H9 (cell line): ENCODE measurements around the gene HTR2A. TPM values are rescaled to one million over a fixed set of nuclear protein-coding genes. Genes with fewer than 3 reads are reported as not detected.
A peak's percentile ranks its signal among the peaks of the same experiment; 100 is the strongest.

Source experiments
- DNase-seq: peaks from one replicate; pipeline ENCODE4 v3.0.0-alpha.2; 2017
- H2AFZ ChIP-seq: one replicate; pipeline ENCODE4 v1.6.1; 2013; ENCODE audit warnings: mild to moderate bottlenecking, low read length, control low read depth, moderate library complexity
- H2AK5ac ChIP-seq: 2 replicates; pipeline ENCODE4 v1.6.1; 2013; ENCODE audit warnings: low read length, control low read depth, mixed read lengths; ENCODE audit not compliant: insufficient read length
- H2BK120ac ChIP-seq: one replicate; pipeline ENCODE4 v1.6.1; 2013; ENCODE audit warnings: low read depth, mild to moderate bottlenecking, low read length, control low read depth, inconsistent platforms; ENCODE audit not compliant: poor library complexity, severe bottlenecking
- H2BK12ac ChIP-seq: 2 replicates; pipeline ENCODE4 v1.6.1; 2013; ENCODE audit warnings: low read length, control low read depth, mixed read lengths, low read depth; ENCODE audit not compliant: insufficient read length
- H2BK15ac ChIP-seq: 2 replicates; pipeline ENCODE4 v1.6.1; 2013; ENCODE audit warnings: low read depth, low read length, control low read depth
- H2BK20ac ChIP-seq: one replicate; pipeline ENCODE4 v1.6.1; 2013; ENCODE audit warnings: low read depth, mild to moderate bottlenecking, low read length, control low read depth, inconsistent platforms; ENCODE audit not compliant: poor library complexity, severe bottlenecking
- H2BK5ac ChIP-seq: 2 replicates; pipeline ENCODE4 v1.6.1; 2013; ENCODE audit warnings: low read length, control low read depth, mixed read lengths; ENCODE audit not compliant: insufficient read length
- H3K14ac ChIP-seq: 2 replicates; pipeline ENCODE4 v1.6.1; 2013; ENCODE audit warnings: low read length, control low read depth; ENCODE audit not compliant: insufficient read depth
- H3K18ac ChIP-seq: 2 replicates; pipeline ENCODE4 v1.6.1; 2013; ENCODE audit warnings: low read depth, mild to moderate bottlenecking, mixed read lengths, low read length, control low read depth; ENCODE audit not compliant: insufficient read length
- H3K23ac ChIP-seq: 2 replicates; pipeline ENCODE4 v1.6.1; 2013; ENCODE audit warnings: low read length, control low read depth, mixed read lengths, low read depth; ENCODE audit not compliant: insufficient read length
- H3K23me2 ChIP-seq: 2 replicates; pipeline ENCODE4 v1.6.1; 2013; ENCODE audit warnings: low read depth, mild to moderate bottlenecking, mixed read lengths, low read length, control low read depth; ENCODE audit not compliant: insufficient read length, poor library complexity, severe bottlenecking
- H3K27ac ChIP-seq: 2 replicates; pipeline ENCODE4 v1.5.1; 2013; ENCODE audit warnings: low read length, control low read depth, mixed read lengths, low read depth; ENCODE audit not compliant: insufficient read length
- H3K27me3 ChIP-seq: 2 replicates; pipeline ENCODE4 v1.6.1; 2013; ENCODE audit warnings: low read length, control low read depth, inconsistent platforms; ENCODE audit not compliant: insufficient read depth
- H3K4ac ChIP-seq: 2 replicates; pipeline ENCODE4 v1.6.1; 2013; ENCODE audit warnings: low read depth, mild to moderate bottlenecking, control low read depth, inconsistent platforms, low read length, moderate library complexity
- H3K4me1 ChIP-seq: 2 replicates; pipeline ENCODE4 v1.6.1; 2013; ENCODE audit warnings: low read length, control low read depth, inconsistent platforms; ENCODE audit not compliant: insufficient read depth
- H3K4me2 ChIP-seq: 2 replicates; pipeline ENCODE4 v1.6.1; 2013; ENCODE audit warnings: low read length, control low read depth, mixed read lengths; ENCODE audit not compliant: insufficient read length, insufficient read depth
- H3K56ac ChIP-seq: 2 replicates; pipeline ENCODE4 v1.6.1; 2013; ENCODE audit warnings: low read depth, mild to moderate bottlenecking, mixed read lengths, low read length, control low read depth; ENCODE audit not compliant: insufficient read length
- H3K79me1 ChIP-seq: 2 replicates; pipeline ENCODE4 v1.6.1; 2013; ENCODE audit warnings: low read depth, mild to moderate bottlenecking, moderate library complexity, low read length, control low read depth, inconsistent platforms; ENCODE audit not compliant: insufficient read depth, poor library complexity, severe bottlenecking
- H3K79me2 ChIP-seq: 2 replicates; pipeline ENCODE4 v1.6.1; 2013; ENCODE audit warnings: low read length, control low read depth, inconsistent platforms; ENCODE audit not compliant: insufficient read depth
- H3K9ac ChIP-seq: 2 replicates; pipeline ENCODE4 v1.6.1; 2013; ENCODE audit warnings: low read length, control low read depth, mixed read lengths; ENCODE audit not compliant: insufficient read length; ENCODE audit errors: extremely low read depth
- H3K9me3 ChIP-seq: one replicate; pipeline ENCODE4 v1.6.1; 2013; ENCODE audit warnings: low read depth, low read length, inconsistent platforms; ENCODE audit not compliant: control insufficient read depth
- H3T11ph ChIP-seq: one replicate; pipeline ENCODE4 v1.6.1; 2013; ENCODE audit warnings: mild to moderate bottlenecking, low read length, control low read depth, inconsistent platforms
- H4K20me1 ChIP-seq: one replicate; pipeline ENCODE4 v1.6.1; 2013; ENCODE audit not compliant: control insufficient read depth, insufficient read length, insufficient read depth
- H4K5ac ChIP-seq: 2 replicates; pipeline ENCODE4 v1.6.1; 2013; ENCODE audit warnings: low read depth, mild to moderate bottlenecking, mixed read lengths, low read length, control low read depth; ENCODE audit not compliant: insufficient read length
- H4K8ac ChIP-seq: replicated peaks from 2 replicates; pipeline ENCODE4 v1.6.1; 2013; ENCODE audit warnings: low read length, control low read depth, mixed read lengths, low read depth; ENCODE audit not compliant: insufficient read length
- H4K91ac ChIP-seq: 2 replicates; pipeline ENCODE4 v1.6.1; 2013; ENCODE audit warnings: low read depth, mild to moderate bottlenecking, moderate library complexity, mixed read lengths, low read length, control low read depth; ENCODE audit not compliant: insufficient read length
- H3K27ac Mint-ChIP-seq, 3 experiments: 2 replicates in 2 of 3; 3 replicates in 1 of 3; pipeline ENCODE4 v1.8.0; 2020 to 2021; ENCODE audit warnings: mixed read lengths in 3 of 3, mild to moderate bottlenecking in 1 of 3, moderate library complexity in 1 of 3
- H3K27me3 Mint-ChIP-seq: 2 replicates; pipeline ENCODE4 v1.8.0; 2021; ENCODE audit warnings: low read depth, mild to moderate bottlenecking, moderate library complexity, mixed read lengths
- H3K36me3 Mint-ChIP-seq, 3 experiments: 2 replicates in 2 of 3; 3 replicates in 1 of 3; pipeline ENCODE4 v1.8.0; 2020 to 2021; ENCODE audit warnings: low read depth in 3 of 3, mixed read lengths in 3 of 3; ENCODE audit not compliant: insufficient read depth in 1 of 3
- H3K4me1 Mint-ChIP-seq, 2 experiments: 2 replicates each; pipeline ENCODE4 v1.8.0; 2020; ENCODE audit warnings: mixed read lengths in 2 of 2
- H3K4me3 Mint-ChIP-seq, 2 experiments: 2 replicates in 1 of 2; 3 replicates in 1 of 2; pipeline ENCODE4 v1.8.0; 2020 to 2021; ENCODE audit warnings: mild to moderate bottlenecking in 2 of 2, mixed read lengths in 2 of 2, moderate library complexity in 1 of 2
- H3K9me3 Mint-ChIP-seq, 2 experiments: 2 replicates in 1 of 2; 3 replicates in 1 of 2; pipeline ENCODE4 v1.8.0; 2020; ENCODE audit warnings: mild to moderate bottlenecking in 2 of 2, mixed read lengths in 2 of 2, moderate library complexity in 1 of 2
- CTCF ChIP-seq: fragments of 200-600 bp; sonication (generic); conservative IDR thresholded peaks from 3 replicates; pipeline ENCODE4 v1.8.0; 2021; ENCODE audit warnings: antibody characterized with exemption, mild to moderate bottlenecking
- WGBS: extraction: QIAGEN DNeasy Blood & Tissue Kit; methylation state at CpG from one replicate; pipeline ENCODE4 v1.1.7; 2013; ENCODE audit warnings: missing lambda C conversion rate, low lambda C conversion rate, mixed read lengths; ENCODE audit not compliant: insufficient read length; ENCODE audit errors: extremely low coverage; 5-methylcytosine and 5-hydroxymethylcytosine counted together
- total RNA-seq: library from RNA; stranded (reverse); gene quantifications from 2 replicates; pipeline ENCODE4 v1.2.1, GENCODE V29; 2021

The HTR2A gene
- total RNA-seq, 1 experiment from 2014 or later: not detected

- Histone ChIP-seq H3T11ph (no peak overlapping the region), H4K20me1 (no peaks in the 10 kb centered on the region), H3K4me2 (peak overlapping the region; percentile 55), H4K8ac (no peak overlapping the region), H2BK5ac (no peak overlapping the region), H3K14ac (no peak overlapping the region), H2BK120ac (no peak overlapping the region), H3K9me3 (no peaks in the 10 kb centered on the region), H2AFZ (peak overlapping the region; percentile 69), H3K4me1 (peaks cover 4% of the 10 kb centered on the region; the same call in 1 of the 2 replicates), H3K79me2 (no peaks in the 10 kb centered on the region; the same call in 1 of the 2 replicates), H3K9ac (peak overlapping the region; percentile 53), H2BK12ac (no peak overlapping the region), H3K27ac (no peak overlapping the region), H4K91ac (no peak overlapping the region), H3K18ac (peak overlapping the region; percentile 27), H3K27me3 (no peaks in the 10 kb centered on the region), H3K79me1 (no peaks in the 10 kb centered on the region), H3K4ac (no peak overlapping the region), H2AK5ac (no peak overlapping the region), H3K23ac (no peak overlapping the region), H4K5ac (no peak overlapping the region), H2BK15ac (no peak overlapping the region), H3K56ac (no peak overlapping the region), H3K23me2 (peaks cover 8% of the 10 kb centered on the region), H2BK20ac (no peak overlapping the region)
- no peak for TF ChIP-seq CTCF
- Mint-ChIP-seq H3K4me1 (peaks cover 25 to 35% of the 10 kb centered on the region in 2 experiments), H3K4me3 (peak overlapping the region; percentile 87 to 89), H3K9me3 (no peaks in the 10 kb centered on the region), H3K27me3 (no peaks in the 10 kb centered on the region), H3K27ac (peak overlapping the region; percentile 82 to 94 (median 84); a peak in 6 of 7 replicates), H3K36me3 (peaks cover 0 to 5% (median 1%) of the 10 kb centered on the region in 3 experiments; a peak in 4 of 7 replicates)
- no peak for DNase-seq
- WGBS: no CpG with 5 or more reads among the region's 9 CpGs
Observed at GRCh38 chr13:46797501-46798237, 99.2 kb downstream of the HTR2A start.
